ENCODE measurements around the gene ZNF429. TPM values are rescaled to one million over a fixed set of nuclear protein-coding genes. Genes with fewer than 3 reads are reported as not detected.
A peak's percentile ranks its signal among the peaks of the same experiment; 100 is the strongest.

ZNF429 gene
- total RNA-seq, 1 donor from 2014 or later: 19.9 TPM

GRCh38 chr19:21482863-21483276 lies 22.5 kb upstream of the ZNF429 start:
- Mint-ChIP-seq H3K4me3 (no peak overlapping the region), H3K4me1 (no peaks in the 10 kb centered on the region), H3K27ac (no peak overlapping the region), H3K27me3 (no peaks in the 10 kb centered on the region), H3K9me3 (no peaks in the 10 kb centered on the region), H3K36me3 (ENCODE audit: low read depth) (no peaks in the 10 kb centered on the region)
- ChIA-PET POLR2A (no interaction called here), CTCF (interaction anchor here (1.0 to 1.3 kb wide), 2 partner anchors 8 to 215 kb away, joined by 3 to 4 read pairs; no protein-coding TSS in a partner anchor)
- TF ChIP-seq, protein P1, sequence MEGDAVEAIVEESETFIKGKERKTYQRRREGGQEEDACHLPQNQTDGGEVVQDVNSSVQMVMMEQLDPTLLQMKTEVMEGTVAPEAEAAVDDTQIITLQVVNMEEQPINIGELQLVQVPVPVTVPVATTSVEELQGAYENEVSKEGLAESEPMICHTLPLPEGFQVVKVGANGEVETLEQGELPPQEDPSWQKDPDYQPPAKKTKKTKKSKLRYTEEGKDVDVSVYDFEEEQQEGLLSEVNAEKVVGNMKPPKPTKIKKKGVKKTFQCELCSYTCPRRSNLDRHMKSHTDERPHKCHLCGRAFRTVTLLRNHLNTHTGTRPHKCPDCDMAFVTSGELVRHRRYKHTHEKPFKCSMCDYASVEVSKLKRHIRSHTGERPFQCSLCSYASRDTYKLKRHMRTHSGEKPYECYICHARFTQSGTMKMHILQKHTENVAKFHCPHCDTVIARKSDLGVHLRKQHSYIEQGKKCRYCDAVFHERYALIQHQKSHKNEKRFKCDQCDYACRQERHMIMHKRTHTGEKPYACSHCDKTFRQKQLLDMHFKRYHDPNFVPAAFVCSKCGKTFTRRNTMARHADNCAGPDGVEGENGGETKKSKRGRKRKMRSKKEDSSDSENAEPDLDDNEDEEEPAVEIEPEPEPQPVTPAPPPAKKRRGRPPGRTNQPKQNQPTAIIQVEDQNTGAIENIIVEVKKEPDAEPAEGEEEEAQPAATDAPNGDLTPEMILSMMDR (IDR thresholded peaks at IDR 0.05): peak; percentile 37
- intact Hi-C loops (cut with micrococcal nuclease): loop anchor here (1.0 to 5.0 kb wide), 2 partner anchors 280 to 476 kb away; no protein-coding TSS in a partner anchor
- peak; percentile 82 for ATAC-seq (ENCODE audit: low read depth)
- DNase-seq: peak; percentile 41

DNA sequence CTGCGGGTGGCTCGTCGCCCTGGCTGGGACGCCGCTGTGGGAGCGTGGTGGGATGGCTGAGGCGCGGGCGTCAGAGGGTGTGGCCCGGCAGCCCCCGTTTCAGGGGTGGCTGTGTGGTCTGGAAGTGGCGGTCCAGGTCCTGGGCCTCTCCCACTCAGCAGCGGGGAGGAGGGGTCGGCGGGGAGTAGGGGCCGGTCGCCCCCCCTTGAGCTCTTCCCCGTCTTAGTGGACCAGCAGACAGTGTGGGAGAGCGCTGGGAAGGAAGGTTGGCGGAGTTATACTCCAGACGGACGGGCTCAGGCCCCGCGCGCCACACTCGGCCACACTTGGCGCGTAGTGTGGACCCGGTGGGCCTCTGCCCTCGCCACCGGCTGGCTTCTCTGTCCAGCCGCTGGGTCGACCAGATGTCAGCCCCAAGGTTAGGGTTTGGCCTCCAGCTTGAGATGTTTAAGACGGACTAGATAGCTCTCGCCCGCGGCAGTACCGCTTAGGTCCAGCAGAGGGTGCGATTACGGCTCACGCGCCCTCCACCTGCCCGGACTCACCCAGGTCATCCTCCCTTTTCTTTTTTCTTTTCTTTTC lies 21.7 kb upstream of the ZNF429 start:
- no peak overlapping the region for H3K4me3 Mint-ChIP-seq
- no peaks in the 10 kb centered on the region for H3K27me3 Mint-ChIP-seq
- H3K4me1 Mint-ChIP-seq: no peaks in the 10 kb centered on the region
- no peak overlapping the region for H3K27ac Mint-ChIP-seq
- no peaks in the 10 kb centered on the region for H3K36me3 Mint-ChIP-seq (ENCODE audit: low read depth)
- ChIA-PET POLR2A (interaction anchor here (0.6 to 1.6 kb wide), 3 partner anchors 22 to 345 kb away, joined by 3 to 5 read pairs (median 3); partner anchors contain the start of gene ZNF429), CTCF (interaction anchor here (1.3 kb wide), 1 partner anchor 214 kb away, joined by 4 read pairs; no protein-coding TSS in a partner anchor)
- TF ChIP-seq, protein P1 (IDR thresholded peaks at IDR 0.05): no peak
- DNase-seq (no peak), ATAC-seq (ENCODE audit: low read depth) (no peak)
- H3K9me3 Mint-ChIP-seq: no peaks in the 10 kb centered on the region
- intact Hi-C loops (cut with micrococcal nuclease): loop anchor here (2.0 to 5.0 kb wide), 2 partner anchors 215 to 476 kb away; no protein-coding TSS in a partner anchor

GRCh38 chr19:21484631-21485030 lies 20.8 kb upstream of the ZNF429 start:
- ChIA-PET CTCF (no interaction called here), POLR2A (interaction anchor here (0.6 to 1.6 kb wide), 3 partner anchors 21 to 281 kb away, joined by 3 to 13 read pairs (median 5); partner anchors contain the start of gene ZNF429)
- no peak for DNase-seq
- TF ChIP-seq, protein P1 (IDR thresholded peaks at IDR 0.05): no peak
- Mint-ChIP-seq H3K4me3 (no peak overlapping the region), H3K27ac (no peak overlapping the region), H3K9me3 (no peaks in the 10 kb centered on the region), H3K4me1 (no peaks in the 10 kb centered on the region), H3K36me3 (ENCODE audit: low read depth) (no peaks in the 10 kb centered on the region), H3K27me3 (no peaks in the 10 kb centered on the region)
- no peak for ATAC-seq (ENCODE audit: low read depth)
- intact Hi-C loops (cut with micrococcal nuclease): loop anchor here (2.0 to 5.0 kb wide), 2 partner anchors 214 to 477 kb away; no protein-coding TSS in a partner anchor

DNA sequence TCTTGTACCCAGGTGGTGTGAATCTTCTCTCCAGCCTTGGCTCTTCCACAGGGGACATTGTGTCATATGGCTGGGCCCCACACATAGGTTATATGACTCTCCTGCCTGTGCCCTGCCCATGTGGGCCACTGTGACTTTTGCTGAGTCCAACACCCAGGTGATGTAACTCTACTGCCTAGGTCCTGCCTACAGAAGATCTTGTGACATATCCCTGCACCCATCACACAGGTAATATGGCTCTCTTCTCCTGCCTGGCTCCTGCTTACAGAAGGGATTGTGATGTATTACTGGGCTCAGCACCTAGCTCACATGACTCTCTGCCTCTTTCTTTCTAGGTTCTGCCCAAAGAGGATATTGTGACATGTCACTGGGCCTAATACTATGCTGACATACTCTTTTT lies 19.5 kb upstream of the ZNF429 start:
- H3K9me3 Mint-ChIP-seq: no peaks in the 10 kb centered on the region
- CTCF ChIA-PET: no interaction called here
- no peak overlapping the region for H3K4me3 Mint-ChIP-seq
- no peaks in the 10 kb centered on the region for H3K4me1 Mint-ChIP-seq
- DNase-seq: no peak
- TF ChIP-seq, protein P1 (IDR thresholded peaks at IDR 0.05): no peak
- H3K27ac Mint-ChIP-seq: no peak overlapping the region
- intact Hi-C loops (cut with micrococcal nuclease): loop anchor here (2.0 kb wide), 1 partner anchor 213 kb away; no protein-coding TSS in a partner anchor
- POLR2A ChIA-PET: no interaction called here
- no peak for ATAC-seq (ENCODE audit: low read depth)
- no peaks in the 10 kb centered on the region for H3K36me3 Mint-ChIP-seq (ENCODE audit: low read depth)
- H3K27me3 Mint-ChIP-seq: no peaks in the 10 kb centered on the region

DNA sequence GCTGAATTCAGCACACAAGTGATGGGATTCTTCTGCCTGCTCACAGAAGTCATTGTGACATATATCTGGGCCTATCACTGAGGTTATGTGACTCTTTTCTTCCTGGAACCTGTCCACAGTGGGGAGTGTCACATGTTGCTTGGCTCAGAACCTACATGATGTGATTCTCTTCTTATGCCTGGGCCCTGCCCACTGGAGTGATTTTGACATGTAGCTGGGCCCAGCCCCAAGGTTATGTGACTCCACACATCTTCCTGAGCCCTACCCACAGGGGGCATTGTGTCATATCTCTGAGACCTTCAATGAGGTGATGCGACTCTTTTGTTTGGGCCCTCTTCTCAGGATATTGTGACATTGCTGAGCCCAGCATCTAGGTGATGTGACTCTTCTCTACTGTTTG lies 17.4 kb upstream of the ZNF429 start:
- CTCF ChIA-PET: no interaction called here
- intact Hi-C loops (cut with micrococcal nuclease): no loop called here
- no peak for DNase-seq
- POLR2A ChIA-PET: no interaction called here
- no peak overlapping the region for H3K27ac Mint-ChIP-seq
- no peaks in the 10 kb centered on the region for H3K27me3 Mint-ChIP-seq
- H3K4me1 Mint-ChIP-seq: no peaks in the 10 kb centered on the region
- H3K4me3 Mint-ChIP-seq: no peak overlapping the region
- H3K9me3 Mint-ChIP-seq: no peaks in the 10 kb centered on the region
- TF ChIP-seq, protein P1 (IDR thresholded peaks at IDR 0.05): no peak
- no peak for ATAC-seq (ENCODE audit: low read depth)
- H3K36me3 Mint-ChIP-seq (ENCODE audit: low read depth): no peaks in the 10 kb centered on the region

Measured in activated B cell treated with CpG ODN at 0.5 μM for 24 hours (primary cell).